Muscle layer of duodenum (tissue), 2 donors: Measurements from ENCODE around the gene KRTAP12-4.

Experiments
- H3K27ac ChIP-seq: one replicate; pipeline ENCODE4 v1.7.0; 2013; ENCODE audit warnings: mild to moderate bottlenecking, low read length
- H3K27me3 ChIP-seq: one replicate; pipeline ENCODE4 v1.7.0; 2013; ENCODE audit warnings: low read depth, mild to moderate bottlenecking, control low read depth, low read length
- H3K36me3 ChIP-seq, 2 donors: one replicate each; pipeline ENCODE4 v1.7.0; 2013; ENCODE audit warnings: low read length in 2 of 2, control low read depth in 1 of 2, mild to moderate bottlenecking in 1 of 2; ENCODE audit not compliant: insufficient read depth in 2 of 2, control insufficient read depth in 1 of 2
- H3K4me1 ChIP-seq, 2 donors: one replicate each; pipeline ENCODE4 v1.7.0; 2013; ENCODE audit warnings: low read length in 2 of 2, mild to moderate bottlenecking in 2 of 2, control low read depth in 1 of 2, moderate library complexity in 1 of 2; ENCODE audit not compliant: insufficient read depth in 2 of 2, control insufficient read depth in 1 of 2
- H3K4me3 ChIP-seq, 2 donors: one replicate each; pipeline ENCODE4 v1.7.0; 2013; ENCODE audit warnings: low read length in 2 of 2, low read depth in 1 of 2, mild to moderate bottlenecking in 1 of 2
- H3K9me3 ChIP-seq, 2 donors: one replicate each; pipeline ENCODE4 v1.7.0; 2013; ENCODE audit warnings: low read length in 2 of 2, control low read depth in 1 of 2, mild to moderate bottlenecking in 1 of 2; ENCODE audit not compliant: control insufficient read depth in 1 of 2
- donor health status: healthy.

The KRTAP12-4 gene

GRCh38 chr21:44654576-44655175 lies at the start of gene KRTAP12-4:
Gene KRTAP12-4, minus strand, starts transcription at chr21:44654659. Its CDS starts 45 bp downstream, at chr21:44654614.
- H3K27me3 ChIP-seq, result no peaks in the 10 kb centered on the region
- H3K27ac ChIP-seq, result no peak within 1 kb of the TSS

GRCh38 chr21:44703731-44704635 lies 49.5 kb upstream of the KRTAP12-4 start:
- Histone ChIP-seq H3K4me1 (peaks cover 0 to 3% of the 10 kb centered on the region in 2 donors), H3K36me3 (no peaks in the 10 kb centered on the region), H3K4me3 (no peak overlapping the region), H3K9me3 (no peaks in the 10 kb centered on the region), H3K27me3 (peaks cover 32% of the 10 kb centered on the region), H3K27ac (no peak overlapping the region)

More at GRCh38 chr21:44654576-44655175, at the start of gene KRTAP12-4:
- Histone ChIP-seq H3K4me1 (no peaks in the 10 kb centered on the region), H3K4me3 (no peak within 1 kb of the TSS), H3K9me3 (peaks cover 0 to 19% of the 10 kb centered on the region in 2 donors), H3K36me3 (no peaks in the 10 kb centered on the region)

GRCh38 chr21:44702973-44703730 lies 48.7 kb upstream of the KRTAP12-4 start:
- H3K27me3 ChIP-seq, result peaks cover 30% of the 10 kb centered on the region
- H3K36me3 ChIP-seq, result no peaks in the 10 kb centered on the region
- H3K27ac ChIP-seq, result no peak overlapping the region
- no peaks in the 10 kb centered on the region for H3K9me3 ChIP-seq
- H3K4me3 ChIP-seq, result no peak overlapping the region
- H3K4me1 ChIP-seq, result peaks cover 0 to 3% of the 10 kb centered on the region in 2 donors

- Histone ChIP-seq H3K9me3 (no peaks in the 10 kb centered on the region), H3K4me1 (peaks cover 0 to 3% of the 10 kb centered on the region in 2 donors), H3K27ac (no peak overlapping the region), H3K27me3 (peaks cover 27% of the 10 kb centered on the region), H3K36me3 (no peaks in the 10 kb centered on the region), H3K4me3 (no peak overlapping the region)
These were observed 47.9 kb upstream of the KRTAP12-4 start for GRCh38 chr21:44702111-44702972.

- H3K27me3 ChIP-seq, result peaks cover 24% of the 10 kb centered on the region
- H3K4me1 ChIP-seq, result peaks cover 0 to 2% of the 10 kb centered on the region in 2 donors
- no peaks in the 10 kb centered on the region for H3K36me3 ChIP-seq
- H3K9me3 ChIP-seq, result no peaks in the 10 kb centered on the region
- no peak overlapping the region for H3K27ac ChIP-seq
- H3K4me3 ChIP-seq, result no peak overlapping the region
These were observed 47.1 kb upstream of the KRTAP12-4 start for GRCh38 chr21:44701541-44701940.

GRCh38 chr21:44701023-44701400 lies 46.6 kb upstream of the KRTAP12-4 start:
- H3K36me3 ChIP-seq, result no peaks in the 10 kb centered on the region
- peaks cover 19% of the 10 kb centered on the region for H3K27me3 ChIP-seq
- no peak overlapping the region for H3K27ac ChIP-seq
- H3K9me3 ChIP-seq, result no peaks in the 10 kb centered on the region
- no peaks in the 10 kb centered on the region for H3K4me1 ChIP-seq
- no peak overlapping the region for H3K4me3 ChIP-seq

GRCh38 chr21:44700101-44701022 lies 45.9 kb upstream of the KRTAP12-4 start:
- Histone ChIP-seq H3K36me3 (no peaks in the 10 kb centered on the region), H3K9me3 (no peaks in the 10 kb centered on the region), H3K4me3 (no peak overlapping the region), H3K27me3 (peaks cover 17% of the 10 kb centered on the region), H3K4me1 (no peaks in the 10 kb centered on the region), H3K27ac (no peak overlapping the region)

GRCh38 chr21:44699502-44700001 lies 45.1 kb upstream of the KRTAP12-4 start:
- H3K36me3 ChIP-seq, result no peaks in the 10 kb centered on the region
- no peak overlapping the region for H3K27ac ChIP-seq
- H3K9me3 ChIP-seq, result no peaks in the 10 kb centered on the region
- no peaks in the 10 kb centered on the region for H3K4me1 ChIP-seq
- H3K4me3 ChIP-seq, result no peak overlapping the region
- H3K27me3 ChIP-seq, result peaks cover 16% of the 10 kb centered on the region

- Histone ChIP-seq H3K9me3 (peaks cover 0 to 12% of the 10 kb centered on the region in 2 donors), H3K27me3 (peaks cover 9% of the 10 kb centered on the region)
These were observed 43.6 kb upstream of the KRTAP12-4 start for GRCh38 chr21:44697811-44698734.

More at GRCh38 chr21:44697811-44698734, 43.6 kb upstream of the KRTAP12-4 start:
- no peaks in the 10 kb centered on the region for H3K36me3 ChIP-seq
- no peak overlapping the region for H3K4me3 ChIP-seq
- no peaks in the 10 kb centered on the region for H3K4me1 ChIP-seq
- H3K27ac ChIP-seq, result no peak overlapping the region
